ENCODE data around the gene LCE2B. TPM values are rescaled to one million over a fixed set of nuclear protein-coding genes. Genes with fewer than 3 reads are reported as not detected.

The LCE2B gene
- total RNA-seq, 2 experiments from 2014 or later: not detected

GRCh38 chr1:152679459-152679858 is 6.5 kb upstream of the LCE2B start:
- DNase-seq: no peak
- ChIA-PET POLR2A (no interaction called here), CTCF (no interaction called here)
- peaks cover 17% of the 10 kb centered on the region for H3K27me3 Mint-ChIP-seq
- H3K4me1 Mint-ChIP-seq: no peaks in the 10 kb centered on the region
- H3K4me3 Mint-ChIP-seq: no peak overlapping the region
- no peak overlapping the region for H3K27ac Mint-ChIP-seq
- H3K36me3 Mint-ChIP-seq (ENCODE audit: low read depth): no peaks in the 10 kb centered on the region
- H3K9me3 Mint-ChIP-seq: no peaks in the 10 kb centered on the region

- Mint-ChIP-seq H3K27me3 (peaks cover 17% of the 10 kb centered on the region), H3K4me1 (no peaks in the 10 kb centered on the region), H3K27ac (no peak overlapping the region), H3K4me3 (no peak overlapping the region), H3K36me3 (ENCODE audit: low read depth) (no peaks in the 10 kb centered on the region), H3K9me3 (no peaks in the 10 kb centered on the region)
- ChIA-PET CTCF (no interaction called here), POLR2A (no interaction called here)
- DNase-seq: no peak
Measured at GRCh38 chr1:152681616-152682015, 4.3 kb upstream of the LCE2B start.

GRCh38 chr1:152683846-152684245 is 2.1 kb upstream of the LCE2B start:
- H3K27me3 Mint-ChIP-seq: peaks cover 15% of the 10 kb centered on the region
- POLR2A ChIA-PET: no interaction called here

GRCh38 chr1:152697701-152698600 is 12.0 kb downstream of the LCE2B start, which contains the start of gene LCE2A:
Gene LCE2A (plus strand): TSS chr1:152698345. CDS start chr1:152698902, 557 bp downstream.
- no peak for DNase-seq
- no peaks in the 10 kb centered on the region for H3K36me3 Mint-ChIP-seq (ENCODE audit: low read depth)
- no peak within 1 kb of the TSS for H3K4me3 Mint-ChIP-seq
- ChIA-PET POLR2A (no interaction called here), CTCF (no interaction called here)
- peaks cover 9% of the 10 kb centered on the region for H3K27me3 Mint-ChIP-seq
- H3K27ac Mint-ChIP-seq: no peak within 1 kb of the TSS
- H3K9me3 Mint-ChIP-seq: no peaks in the 10 kb centered on the region
- H3K4me1 Mint-ChIP-seq: no peaks in the 10 kb centered on the region

More at GRCh38 chr1:152683846-152684245, 2.1 kb upstream of the LCE2B start:
- Mint-ChIP-seq H3K4me1 (no peaks in the 10 kb centered on the region), H3K9me3 (no peaks in the 10 kb centered on the region), H3K4me3 (no peak overlapping the region), H3K27ac (no peak overlapping the region), H3K36me3 (ENCODE audit: low read depth) (no peaks in the 10 kb centered on the region)
- DNase-seq: no peak
- CTCF ChIA-PET: no interaction called here

- ChIA-PET POLR2A (no interaction called here), CTCF (no interaction called here)
- no peak for DNase-seq
- Mint-ChIP-seq H3K27ac (no peak overlapping the region), H3K9me3 (no peaks in the 10 kb centered on the region), H3K27me3 (peaks cover 9% of the 10 kb centered on the region), H3K4me3 (no peak overlapping the region), H3K4me1 (no peaks in the 10 kb centered on the region), H3K36me3 (ENCODE audit: low read depth) (no peaks in the 10 kb centered on the region)
Measured at GRCh38 chr1:152699746-152700145, 13.8 kb downstream of the LCE2B start.

GRCh38 chr1:152707860-152708259 is 21.9 kb downstream of the LCE2B start, which contains the start of gene LCE4A:
Gene LCE4A (plus strand): TSS chr1:152708160. CDS start chr1:152709076, 916 bp downstream.
- H3K27me3 Mint-ChIP-seq: peaks cover 24% of the 10 kb centered on the region
- no peaks in the 10 kb centered on the region for H3K9me3 Mint-ChIP-seq
- CTCF ChIA-PET: no interaction called here
- no peak within 1 kb of the TSS for H3K4me3 Mint-ChIP-seq
- H3K4me1 Mint-ChIP-seq: no peaks in the 10 kb centered on the region
- no peaks in the 10 kb centered on the region for H3K36me3 Mint-ChIP-seq (ENCODE audit: low read depth)
- POLR2A ChIA-PET: no interaction called here
- no peak for DNase-seq
- H3K27ac Mint-ChIP-seq: no peak within 1 kb of the TSS

- Mint-ChIP-seq H3K4me3 (no peak overlapping the region), H3K36me3 (ENCODE audit: low read depth) (no peaks in the 10 kb centered on the region), H3K27me3 (no peaks in the 10 kb centered on the region), H3K27ac (no peak overlapping the region), H3K9me3 (no peaks in the 10 kb centered on the region), H3K4me1 (no peaks in the 10 kb centered on the region)
- ChIA-PET POLR2A (no interaction called here), CTCF (no interaction called here)
- DNase-seq: no peak
Measured at GRCh38 chr1:152718238-152718637, 32.3 kb downstream of the LCE2B start.

- Mint-ChIP-seq H3K4me3 (no peak overlapping the region), H3K36me3 (ENCODE audit: low read depth) (no peaks in the 10 kb centered on the region), H3K27me3 (peaks cover 2% of the 10 kb centered on the region), H3K4me1 (no peaks in the 10 kb centered on the region), H3K27ac (no peak overlapping the region), H3K9me3 (no peaks in the 10 kb centered on the region)
- POLR2A ChIA-PET: no interaction called here
- CTCF ChIA-PET: no interaction called here
- no peak for DNase-seq
Measured at GRCh38 chr1:152725261-152725660, 39.3 kb downstream of the LCE2B start.

- no peaks in the 10 kb centered on the region for H3K9me3 Mint-ChIP-seq
- H3K27ac Mint-ChIP-seq: no peak overlapping the region
- H3K4me1 Mint-ChIP-seq: no peaks in the 10 kb centered on the region
- no peak for DNase-seq
- H3K27me3 Mint-ChIP-seq: peaks cover 2% of the 10 kb centered on the region
- POLR2A ChIA-PET: no interaction called here
- CTCF ChIA-PET: no interaction called here
- H3K4me3 Mint-ChIP-seq: no peak overlapping the region
- no peaks in the 10 kb centered on the region for H3K36me3 Mint-ChIP-seq (ENCODE audit: low read depth)
Measured at GRCh38 chr1:152728986-152729385, 43.1 kb downstream of the LCE2B start.

- CTCF ChIA-PET: interaction anchor here (1.2 kb wide), 1 partner anchor 9 kb away, joined by 3 read pairs; no protein-coding TSS in a partner anchor
- H3K36me3 Mint-ChIP-seq (ENCODE audit: low read depth): no peaks in the 10 kb centered on the region
Measured at GRCh38 chr1:152735648-152736047, 49.7 kb downstream of the LCE2B start.

More at GRCh38 chr1:152735648-152736047, 49.7 kb downstream of the LCE2B start:
- POLR2A ChIA-PET: no interaction called here
- no peak overlapping the region for H3K4me3 Mint-ChIP-seq
- no peaks in the 10 kb centered on the region for H3K4me1 Mint-ChIP-seq
- H3K27me3 Mint-ChIP-seq: no peaks in the 10 kb centered on the region
- no peak overlapping the region for H3K27ac Mint-ChIP-seq
- no peak for DNase-seq
- no peaks in the 10 kb centered on the region for H3K9me3 Mint-ChIP-seq

Other genes starting within 250 kb of the LCE2B start
- gene LCE5A, start 175.3 kb upstream of the LCE2B start, total RNA-seq: not detected
- not detected for gene CRCT1, start 171.6 kb upstream of the LCE2B start, total RNA-seq
- not detected for gene LCE3E, start 119.3 kb upstream of the LCE2B start, total RNA-seq
- gene LCE3D, start 105.6 kb upstream of the LCE2B start, total RNA-seq: not detected
- not detected for gene LCE3C, start 85.9 kb upstream of the LCE2B start, total RNA-seq
- not detected for gene LCE3B, start 72.3 kb upstream of the LCE2B start, total RNA-seq
- gene LCE3A, start 63.0 kb upstream of the LCE2B start, total RNA-seq: not detected
- gene LCE2D, start 22.7 kb upstream of the LCE2B start, total RNA-seq: not detected
- gene LCE2C, start 10.8 kb upstream of the LCE2B start, total RNA-seq: not detected
- gene LCE2A, start 12.2 kb downstream of the LCE2B start, total RNA-seq: not detected
- gene LCE4A, start 22.0 kb downstream of the LCE2B start, total RNA-seq: not detected
- not detected for gene KPRP, start 71.9 kb downstream of the LCE2B start, total RNA-seq
- not detected for gene LCE1F, start 89.0 kb downstream of the LCE2B start, total RNA-seq
- not detected for gene LCE1E, start 100.1 kb downstream of the LCE2B start, total RNA-seq
- gene LCE1D, start 110.6 kb downstream of the LCE2B start, total RNA-seq: not detected
- gene LCE1C, start 120.5 kb downstream of the LCE2B start, total RNA-seq: not detected
- not detected for gene LCE1B, start 125.8 kb downstream of the LCE2B start, total RNA-seq
- gene LCE1A, start 141.3 kb downstream of the LCE2B start, total RNA-seq: not detected
- gene LCE6A, start 156.7 kb downstream of the LCE2B start, total RNA-seq: not detected
- not detected for gene LCE7A, start 173.9 kb downstream of the LCE2B start, total RNA-seq
- not detected for gene SMCP, start 192.2 kb downstream of the LCE2B start, total RNA-seq
- not detected for gene IVL, start 222.4 kb downstream of the LCE2B start, total RNA-seq

Data from activated CD4-positive, alpha-beta memory T cell treated with anti-CD3 and anti-CD28 coated beads, Interleukin-2, amount 10 ng/mL, durations not matched to agents 7 days and 5 days (primary cell).